HG02798 (cell line): Measurements from ENCODE around the gene ZNF691.
A peak's percentile ranks its signal among the peaks of the same experiment; 100 is the strongest.
"Not testable (repeated sequence)": the region's sequence is repeated elsewhere in the genome, so short reads cannot be mapped to it uniquely, and the experiment has no call there.

ENCODE experiments used
- ATAC-seq: cut with Tn5 transposase; IDR thresholded peaks from one replicate; pipeline ENCODE4 v1.9.1; 2021; ENCODE audit warnings: mild to moderate bottlenecking; ENCODE audit not compliant: unreplicated experiment, poor library complexity

Gene ZNF691

GRCh38 chr1:42846257-42847110, at the start of gene ZNF691:
Gene ZNF691 (plus strand): TSS chr1:42846613. CDS start chr1:42849659, 3,046 bp downstream.
- peak; percentile 93 for ATAC-seq

- ATAC-seq, result no peak
These were observed 49.0 kb upstream of the ZNF691 start for GRCh38 chr1:42797414-42797813.

GRCh38 chr1:42797979-42798378, 48.4 kb upstream of the ZNF691 start:
- ATAC-seq, result no peak

GRCh38 chr1:42801832-42802473, 44.5 kb upstream of the ZNF691 start:
- ATAC-seq, result no peak

- ATAC-seq, result no peak
These were observed 40.2 kb upstream of the ZNF691 start for GRCh38 chr1:42806171-42806570.

GRCh38 chr1:42806593-42806992, 39.8 kb upstream of the ZNF691 start:
- ATAC-seq, result no peak

GRCh38 chr1:42807056-42807668, 39.3 kb upstream of the ZNF691 start:
- no peak for ATAC-seq

GRCh38 chr1:42814815-42815214, 31.6 kb upstream of the ZNF691 start:
- not testable (repeated sequence) for ATAC-seq

- ATAC-seq, result no peak
These were observed 30.4 kb upstream of the ZNF691 start for GRCh38 chr1:42815941-42816584.

GRCh38 chr1:42816585-42817439, 29.6 kb upstream of the ZNF691 start, which contains the start of the genes ERMAP and SVBP:
Gene ERMAP (plus strand): TSS chr1:42817122. CDS start chr1:42830449, 13,327 bp downstream.
Gene SVBP (minus strand): TSS chr1:42817397. CDS start chr1:42816544, 853 bp downstream.
- peak; percentile 94 for ATAC-seq

GRCh38 chr1:42817440-42817767, 29.0 kb upstream of the ZNF691 start:
- no peak for ATAC-seq

GRCh38 chr1:42817976-42818375, 28.4 kb upstream of the ZNF691 start:
- no peak for ATAC-seq

- ATAC-seq, result no peak
These were observed 25.6 kb upstream of the ZNF691 start for GRCh38 chr1:42820813-42821212.

GRCh38 chr1:42821690-42822089, 24.7 kb upstream of the ZNF691 start:
- no peak for ATAC-seq

GRCh38 chr1:42822800-42823392, 23.5 kb upstream of the ZNF691 start:
- no peak for ATAC-seq

GRCh38 chr1:42824481-42825035, 21.9 kb upstream of the ZNF691 start:
- ATAC-seq, result no peak

- no peak for ATAC-seq
These were observed 21.2 kb upstream of the ZNF691 start for GRCh38 chr1:42825036-42825851.

GRCh38 chr1:42830631-42831030, 15.8 kb upstream of the ZNF691 start:
- ATAC-seq, result no peak
